ENCODE measurements around the gene DENND2A. TPM values are rescaled to one million over a fixed set of nuclear protein-coding genes. Genes with fewer than 3 reads are reported as not detected.
"Not testable (repeated sequence)": the region's sequence is repeated elsewhere in the genome, so short reads cannot be mapped to it uniquely, and the experiment has no call there.

The DENND2A gene
- total RNA-seq, 2 donors from 2014 or later, result not detected

- Mint-ChIP-seq H3K9me3 (no peaks in the 10 kb centered on the region), H3K4me1 (ENCODE audit: low read depth) (peaks cover 5% of the 10 kb centered on the region), H3K27me3 (ENCODE audit: low read depth) (peaks cover 8% of the 10 kb centered on the region), H3K36me3 (ENCODE audit: insufficient read depth in 2 of 2) (no peaks in the 10 kb centered on the region), H3K4me3 (no peak overlapping the region), H3K27ac (no peak overlapping the region)
- ATAC-seq (replicated peaks in 1 of 2) (no peak), DNase-seq (no peak)
Observed at GRCh38 chr7:140519007-140519399, 121.6 kb downstream of the DENND2A start.

GRCh38 chr7:140518370-140519006 is 122.1 kb downstream of the DENND2A start:
- no peak for DNase-seq
- H3K4me1 Mint-ChIP-seq (ENCODE audit: low read depth), result peaks cover 5% of the 10 kb centered on the region
- H3K27me3 Mint-ChIP-seq (ENCODE audit: low read depth), result peaks cover 8% of the 10 kb centered on the region
- no peak for ATAC-seq (replicated peaks in 1 of 2)
- H3K4me3 Mint-ChIP-seq, result no peak overlapping the region
- H3K36me3 Mint-ChIP-seq (ENCODE audit: insufficient read depth in 2 of 2), result no peaks in the 10 kb centered on the region
- no peak overlapping the region for H3K27ac Mint-ChIP-seq
- no peaks in the 10 kb centered on the region for H3K9me3 Mint-ChIP-seq

- H3K27me3 Mint-ChIP-seq (ENCODE audit: low read depth), result peaks cover 8% of the 10 kb centered on the region
- DNase-seq, result peak; percentile 72 to 74
- peak; percentile 68 to 75 for ATAC-seq (replicated peaks in 1 of 2)
- no peak overlapping the region for H3K27ac Mint-ChIP-seq
- peaks cover 5% of the 10 kb centered on the region for H3K4me1 Mint-ChIP-seq (ENCODE audit: low read depth)
- H3K4me3 Mint-ChIP-seq, result no peak overlapping the region
- H3K36me3 Mint-ChIP-seq (ENCODE audit: insufficient read depth in 2 of 2), result no peaks in the 10 kb centered on the region
- no peaks in the 10 kb centered on the region for H3K9me3 Mint-ChIP-seq
Observed at GRCh38 chr7:140517546-140518369, 122.9 kb downstream of the DENND2A start.

DNA sequence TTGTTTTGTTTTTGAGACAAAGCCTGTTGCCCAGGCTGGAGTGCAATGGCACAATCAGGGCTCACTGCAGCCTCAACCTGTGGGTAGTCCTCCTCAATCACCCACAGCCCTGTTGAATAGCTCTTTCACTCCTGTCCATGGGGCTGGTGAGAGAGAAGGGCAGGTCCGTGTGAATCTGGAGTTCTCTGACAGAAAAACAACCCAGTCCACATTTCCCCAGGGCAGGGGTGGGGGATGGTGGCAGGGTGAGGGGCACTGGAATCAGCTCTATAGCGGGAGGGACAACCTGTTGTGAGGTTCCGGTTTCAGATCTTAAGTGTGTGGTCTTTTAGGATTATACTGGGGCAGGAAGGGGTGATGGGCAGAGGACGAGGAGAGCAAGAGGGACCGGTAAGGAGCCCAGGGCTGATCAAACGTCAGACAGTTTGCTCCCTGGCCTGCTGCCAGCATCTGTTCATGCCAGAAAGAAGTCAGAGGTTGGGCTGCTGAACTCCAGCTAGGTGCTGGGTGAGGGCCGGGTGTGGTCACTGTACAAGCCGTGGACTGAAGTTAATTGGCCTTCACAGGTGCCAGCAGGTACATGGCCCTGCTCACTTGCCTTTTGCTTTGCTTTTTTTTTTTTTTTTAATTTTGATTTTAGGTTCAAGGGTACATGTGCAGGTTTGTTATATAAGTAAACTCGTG is 128.2 kb downstream of the DENND2A start:
- ATAC-seq (replicated peaks in 1 of 2) (no peak), DNase-seq (no peak)
- Mint-ChIP-seq H3K27ac (no peak overlapping the region), H3K27me3 (ENCODE audit: low read depth) (peaks cover 1% of the 10 kb centered on the region), H3K4me3 (no peak overlapping the region), H3K36me3 (ENCODE audit: insufficient read depth in 2 of 2) (no peaks in the 10 kb centered on the region), H3K9me3 (no peaks in the 10 kb centered on the region), H3K4me1 (ENCODE audit: low read depth) (no peaks in the 10 kb centered on the region)

DNA sequence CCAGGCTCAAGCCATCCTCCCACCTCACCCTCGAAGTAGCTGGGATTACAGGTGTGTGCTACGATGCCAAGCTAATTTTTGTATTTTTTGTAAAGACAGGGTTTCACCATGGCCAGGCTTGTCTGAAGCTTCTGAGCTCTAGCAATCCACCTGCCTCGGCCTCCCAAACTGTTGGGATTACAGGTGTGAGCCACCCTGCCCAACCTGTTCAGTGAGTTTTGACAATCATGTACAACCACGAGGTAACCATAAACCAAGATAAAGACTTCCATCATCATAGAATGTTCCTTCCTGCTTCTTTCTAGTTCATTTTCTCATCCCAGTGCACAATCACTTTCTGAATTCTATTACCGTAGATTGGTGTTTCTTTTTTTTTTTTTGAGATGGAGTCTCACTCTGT is 130.8 kb downstream of the DENND2A start:
- no peaks in the 10 kb centered on the region for H3K36me3 Mint-ChIP-seq (ENCODE audit: insufficient read depth in 2 of 2)
- no peaks in the 10 kb centered on the region for H3K9me3 Mint-ChIP-seq
- H3K4me1 Mint-ChIP-seq (ENCODE audit: low read depth), result no peaks in the 10 kb centered on the region
- no peak for DNase-seq
- H3K4me3 Mint-ChIP-seq, result no peak overlapping the region
- no peak for ATAC-seq (replicated peaks in 1 of 2)
- H3K27ac Mint-ChIP-seq, result no peak overlapping the region
- no peaks in the 10 kb centered on the region for H3K27me3 Mint-ChIP-seq (ENCODE audit: low read depth)

- H3K36me3 Mint-ChIP-seq (ENCODE audit: insufficient read depth in 2 of 2); ATAC-seq (replicated peaks in 1 of 2); H3K27me3 Mint-ChIP-seq (ENCODE audit: low read depth); H3K4me1 Mint-ChIP-seq (ENCODE audit: low read depth); H3K9me3 Mint-ChIP-seq; DNase-seq; H3K4me3 Mint-ChIP-seq; H3K27ac Mint-ChIP-seq: not testable (repeated sequence)
Observed at GRCh38 chr7:140507556-140507955, 133.1 kb downstream of the DENND2A start.

GRCh38 chr7:140506788-140507464 is 133.7 kb downstream of the DENND2A start:
- DNase-seq (no peak), ATAC-seq (replicated peaks in 1 of 2) (no peak)
- H3K27me3 Mint-ChIP-seq (ENCODE audit: low read depth), result no peaks in the 10 kb centered on the region
- no peaks in the 10 kb centered on the region for H3K4me1 Mint-ChIP-seq (ENCODE audit: low read depth)
- H3K27ac Mint-ChIP-seq, result no peak overlapping the region
- no peaks in the 10 kb centered on the region for H3K9me3 Mint-ChIP-seq
- H3K36me3 Mint-ChIP-seq (ENCODE audit: insufficient read depth in 2 of 2), result no peaks in the 10 kb centered on the region
- no peak overlapping the region for H3K4me3 Mint-ChIP-seq

DNA sequence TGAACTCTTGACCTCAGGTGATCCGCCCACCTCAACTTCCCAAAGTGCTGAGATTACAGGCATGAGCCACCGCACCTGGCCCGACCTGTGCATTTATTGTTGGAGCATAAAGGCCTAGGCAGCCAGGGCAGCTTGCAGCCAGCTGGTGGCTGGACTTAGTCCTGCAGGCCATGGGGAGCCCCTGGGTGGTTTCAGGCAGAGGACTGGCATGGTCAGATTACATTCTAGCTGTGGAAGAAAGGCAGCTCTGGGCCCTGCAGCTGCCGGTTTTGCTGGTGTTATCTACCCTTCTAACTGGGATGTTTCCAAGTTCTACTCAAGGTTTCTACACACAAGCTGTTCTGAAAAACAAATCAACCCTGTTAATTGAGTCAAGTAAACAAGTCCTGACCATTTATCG is 138.6 kb downstream of the DENND2A start:
- ATAC-seq (replicated peaks in 1 of 2), result no peak
- H3K27me3 Mint-ChIP-seq (ENCODE audit: low read depth), result no peaks in the 10 kb centered on the region
- H3K36me3 Mint-ChIP-seq (ENCODE audit: insufficient read depth in 2 of 2), result no peaks in the 10 kb centered on the region
- no peak overlapping the region for H3K27ac Mint-ChIP-seq
- DNase-seq, result no peak
- no peaks in the 10 kb centered on the region for H3K4me1 Mint-ChIP-seq (ENCODE audit: low read depth)
- no peaks in the 10 kb centered on the region for H3K9me3 Mint-ChIP-seq
- no peak overlapping the region for H3K4me3 Mint-ChIP-seq

GRCh38 chr7:140497807-140498206 is 142.8 kb downstream of the DENND2A start:
- not testable (repeated sequence) for H3K27me3 Mint-ChIP-seq (ENCODE audit: low read depth); H3K27ac Mint-ChIP-seq; ATAC-seq (replicated peaks in 1 of 2); H3K9me3 Mint-ChIP-seq; H3K36me3 Mint-ChIP-seq (ENCODE audit: insufficient read depth in 2 of 2); DNase-seq; H3K4me3 Mint-ChIP-seq; H3K4me1 Mint-ChIP-seq (ENCODE audit: low read depth)

DNA sequence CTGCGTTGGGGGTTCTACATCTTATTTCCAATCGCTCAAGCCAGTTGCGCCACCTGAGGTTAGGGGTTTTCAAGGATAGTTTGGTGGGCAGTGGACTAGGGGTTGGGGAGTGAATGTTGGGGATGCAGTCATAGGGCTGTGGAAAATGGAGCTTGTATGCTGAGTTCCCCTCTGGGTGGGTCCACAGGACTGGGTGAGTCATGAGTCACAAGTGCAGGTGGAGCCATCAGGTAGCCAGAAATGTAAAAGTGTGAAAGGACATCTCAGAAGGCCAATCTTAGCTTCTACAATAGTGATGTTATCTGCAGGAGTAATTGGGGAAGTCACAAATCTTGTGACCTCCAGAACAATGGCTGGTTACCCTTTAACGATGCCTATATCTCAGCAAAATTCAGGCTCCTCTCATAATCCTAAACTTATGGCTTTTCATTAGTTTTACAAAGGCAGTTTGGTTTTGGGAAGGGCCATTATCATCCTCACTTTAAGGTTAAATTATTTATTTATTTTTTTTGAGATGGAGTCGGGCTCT is 143.3 kb downstream of the DENND2A start:
- DNase-seq, result no peak
- no peaks in the 10 kb centered on the region for H3K27me3 Mint-ChIP-seq (ENCODE audit: low read depth)
- no peaks in the 10 kb centered on the region for H3K9me3 Mint-ChIP-seq
- H3K36me3 Mint-ChIP-seq (ENCODE audit: insufficient read depth in 2 of 2), result no peaks in the 10 kb centered on the region
- no peak overlapping the region for H3K4me3 Mint-ChIP-seq
- no peaks in the 10 kb centered on the region for H3K4me1 Mint-ChIP-seq (ENCODE audit: low read depth)
- no peak for ATAC-seq (replicated peaks in 1 of 2)
- no peak overlapping the region for H3K27ac Mint-ChIP-seq

DNA sequence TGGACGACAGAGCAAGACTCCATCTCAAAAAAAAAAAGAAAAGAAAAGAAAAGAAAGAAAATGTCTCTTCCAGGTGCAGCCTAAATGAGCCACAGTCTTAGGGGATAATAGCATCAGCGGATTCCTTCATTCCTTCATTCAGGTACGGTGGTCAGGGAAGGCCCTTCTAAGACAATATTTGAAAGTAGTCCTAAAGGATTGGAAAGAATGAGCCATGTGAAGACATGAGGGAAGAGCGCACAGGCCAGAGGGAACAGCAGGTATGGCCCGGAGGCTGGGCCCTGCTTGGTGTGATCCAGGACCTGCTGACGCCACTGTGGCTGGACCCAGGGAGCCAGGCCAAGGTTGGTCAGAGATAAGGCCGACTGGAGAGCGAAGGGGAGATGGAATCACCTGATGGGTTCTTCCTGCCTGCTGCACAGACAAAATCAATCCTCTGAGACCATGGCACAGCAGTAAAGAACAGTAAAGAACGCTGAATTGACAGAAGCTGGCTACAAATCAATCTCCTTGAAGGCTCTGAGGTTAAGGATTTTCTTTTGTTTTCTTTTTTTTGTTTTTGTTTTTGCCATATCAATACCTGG is 145.0 kb downstream of the DENND2A start:
- H3K36me3 Mint-ChIP-seq (ENCODE audit: insufficient read depth in 2 of 2), result no peaks in the 10 kb centered on the region
- ATAC-seq (replicated peaks in 1 of 2), result no peak
- no peak overlapping the region for H3K27ac Mint-ChIP-seq
- no peaks in the 10 kb centered on the region for H3K27me3 Mint-ChIP-seq (ENCODE audit: low read depth)
- no peaks in the 10 kb centered on the region for H3K9me3 Mint-ChIP-seq
- DNase-seq, result no peak
- no peak overlapping the region for H3K4me3 Mint-ChIP-seq
- no peaks in the 10 kb centered on the region for H3K4me1 Mint-ChIP-seq (ENCODE audit: low read depth)

- H3K9me3 Mint-ChIP-seq, result no peaks in the 10 kb centered on the region
Observed at GRCh38 chr7:140494867-140495266, 145.7 kb downstream of the DENND2A start.

GRCh38 chr7:140489026-140489359 is 151.6 kb downstream of the DENND2A start:
- no peak for DNase-seq
- peaks cover 14% of the 10 kb centered on the region for H3K4me1 Mint-ChIP-seq (ENCODE audit: low read depth)

More at GRCh38 chr7:140494867-140495266, 145.7 kb downstream of the DENND2A start:
- no peaks in the 10 kb centered on the region for H3K36me3 Mint-ChIP-seq (ENCODE audit: insufficient read depth in 2 of 2)
- DNase-seq (no peak), ATAC-seq (replicated peaks in 1 of 2) (no peak)
- no peak overlapping the region for H3K27ac Mint-ChIP-seq
- H3K4me1 Mint-ChIP-seq (ENCODE audit: low read depth), result no peaks in the 10 kb centered on the region
- no peak overlapping the region for H3K4me3 Mint-ChIP-seq
- no peaks in the 10 kb centered on the region for H3K27me3 Mint-ChIP-seq (ENCODE audit: low read depth)

More at GRCh38 chr7:140489026-140489359, 151.6 kb downstream of the DENND2A start:
- Mint-ChIP-seq H3K4me3 (no peak overlapping the region), H3K9me3 (no peaks in the 10 kb centered on the region), H3K36me3 (ENCODE audit: insufficient read depth in 2 of 2) (no peaks in the 10 kb centered on the region), H3K27me3 (ENCODE audit: low read depth) (peaks cover 7% of the 10 kb centered on the region), H3K27ac (no peak overlapping the region)
- ATAC-seq (replicated peaks in 1 of 2), result no peak

Data from activated T-cell treated with anti-CD3 and anti-CD28 coated beads, Interleukin-2, amount 50 U/mL, for 72 hours (primary cell).